Measurements from ENCODE around the gene TBC1D9B.

GRCh38 chr5:179902763-179903158 is 4.9 kb downstream of the TBC1D9B start:
- TF ChIP-seq CTCF (IDR thresholded peaks at IDR 0.05), result no peak
- no peak for TF ChIP-seq ZFX (IDR thresholded peaks at IDR 0.05; ENCODE audit: borderline replicate concordance)

Data from 22Rv1 (cell line).